Measurements from ENCODE around the gene PEAK1.

The PEAK1 gene

DNA sequence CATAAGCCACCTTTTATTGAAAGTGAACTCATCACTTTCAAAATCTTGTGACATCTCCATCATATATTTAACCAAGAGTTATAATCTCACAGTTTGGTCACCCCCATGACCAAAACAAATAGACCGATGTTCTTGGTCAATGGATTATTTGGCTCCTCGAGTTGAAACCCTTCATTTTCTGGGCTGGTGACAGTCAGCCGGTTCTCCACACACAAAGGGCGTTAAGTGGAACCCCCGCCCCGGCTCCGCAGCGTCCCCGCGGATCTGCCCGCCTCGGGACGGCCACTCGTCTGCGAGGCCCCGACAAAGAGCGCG, 349.8 kb downstream of the PEAK1 start:
- no peak for DNase-seq
- TF ChIP-seq GATA1 (IDR thresholded peaks at IDR 0.05; ENCODE audit: low read depth, low read length) (no peak), POLR2A (IDR thresholded peaks at IDR 0.05; ENCODE audit: low read length) (no peak)

DNA sequence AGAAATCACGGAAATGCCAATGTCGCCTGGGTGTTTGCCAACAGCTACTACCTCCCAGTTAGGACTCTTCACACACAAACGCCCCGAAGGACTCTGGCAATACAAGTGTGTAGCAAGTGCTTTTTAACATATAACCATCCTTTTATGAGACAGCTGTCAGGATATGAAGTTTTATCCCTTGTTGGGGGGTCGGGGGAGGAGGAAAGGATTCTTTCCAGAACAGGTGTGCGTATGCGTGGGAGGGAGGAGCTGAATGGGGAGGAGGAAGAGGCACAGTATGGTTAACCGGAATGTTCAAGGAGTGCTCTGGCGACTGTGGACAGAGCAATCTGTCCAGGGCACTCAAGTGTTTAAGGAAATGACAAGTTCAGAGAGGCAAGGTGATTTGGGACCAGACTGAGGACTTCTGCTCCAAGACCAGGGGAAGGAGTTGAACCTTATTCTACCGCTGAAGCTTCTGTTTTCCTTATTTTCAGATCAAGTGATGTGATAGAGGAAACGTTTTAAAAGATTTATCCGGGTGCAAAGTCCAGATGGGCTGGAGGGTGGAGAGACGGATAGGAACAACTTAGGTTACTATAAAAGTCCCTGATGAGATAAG, 350.3 kb downstream of the PEAK1 start:
- TF ChIP-seq POLR2A (IDR thresholded peaks at IDR 0.05; ENCODE audit: low read length) = no peak
- no peak for TF ChIP-seq GATA1 (IDR thresholded peaks at IDR 0.05; ENCODE audit: low read depth, low read length)
- DNase-seq = peak; percentile 49 to 64

DNA sequence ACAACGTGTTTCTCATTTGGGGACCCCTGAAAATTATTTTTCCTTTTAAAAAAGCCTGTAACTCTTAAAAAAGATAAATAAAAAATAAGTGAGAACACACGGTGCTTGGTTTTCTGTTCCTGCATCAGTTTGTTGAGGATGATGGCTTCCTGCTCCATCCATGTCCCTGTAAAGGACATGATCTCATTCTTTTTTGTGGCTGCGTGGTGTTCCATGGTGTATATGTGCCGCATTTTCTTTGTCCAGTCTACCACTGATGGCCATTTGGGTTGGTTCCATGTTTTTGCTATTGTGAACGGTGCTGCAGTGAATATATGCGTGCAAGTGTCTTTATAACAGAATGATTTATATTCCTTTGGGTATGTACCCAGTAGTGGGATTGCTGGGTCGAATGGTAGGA, 351.3 kb downstream of the PEAK1 start:
- no peak for TF ChIP-seq POLR2A (IDR thresholded peaks at IDR 0.05; ENCODE audit: low read length)
- TF ChIP-seq GATA1 (IDR thresholded peaks at IDR 0.05; ENCODE audit: low read depth, low read length) = no peak

DNA sequence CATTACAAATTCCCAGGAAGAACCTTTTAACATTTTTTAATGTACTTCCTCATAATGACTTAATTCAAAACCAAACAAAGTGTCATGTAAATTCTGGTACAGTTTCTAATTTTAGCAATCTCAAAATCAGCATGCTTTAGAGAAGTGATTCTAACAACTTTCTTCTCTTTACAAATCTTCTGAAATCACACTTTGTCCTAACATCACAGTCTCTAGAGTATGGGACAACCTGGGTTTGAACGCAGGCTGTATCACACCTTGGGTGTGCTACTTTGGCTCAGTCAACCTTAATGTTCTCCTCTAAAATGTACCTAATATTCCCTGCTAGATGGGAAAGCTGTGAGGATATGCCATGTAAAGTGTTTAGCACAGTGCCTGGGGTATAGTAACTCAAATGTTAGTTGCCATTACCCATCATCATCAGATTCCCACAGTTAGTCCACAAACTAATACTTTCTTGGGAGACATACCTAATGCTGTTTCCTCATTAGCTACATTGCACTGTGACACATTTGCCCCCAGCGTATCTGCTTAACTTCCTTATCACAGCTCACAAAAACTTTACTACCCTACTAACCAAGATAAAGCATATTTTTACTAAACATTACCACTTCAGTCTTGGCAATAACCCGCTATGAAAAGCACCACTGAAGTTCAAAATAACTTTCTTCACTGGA, 352.1 kb downstream of the PEAK1 start:
- TF ChIP-seq GATA1 (IDR thresholded peaks at IDR 0.05; ENCODE audit: low read depth, low read length) = no peak
- TF ChIP-seq POLR2A (IDR thresholded peaks at IDR 0.05; ENCODE audit: low read length) = no peak
- peak; percentile 27 to 29 for DNase-seq

More for the DNA sequence above, 351.3 kb downstream of the PEAK1 start:
- no peak for DNase-seq

DNA sequence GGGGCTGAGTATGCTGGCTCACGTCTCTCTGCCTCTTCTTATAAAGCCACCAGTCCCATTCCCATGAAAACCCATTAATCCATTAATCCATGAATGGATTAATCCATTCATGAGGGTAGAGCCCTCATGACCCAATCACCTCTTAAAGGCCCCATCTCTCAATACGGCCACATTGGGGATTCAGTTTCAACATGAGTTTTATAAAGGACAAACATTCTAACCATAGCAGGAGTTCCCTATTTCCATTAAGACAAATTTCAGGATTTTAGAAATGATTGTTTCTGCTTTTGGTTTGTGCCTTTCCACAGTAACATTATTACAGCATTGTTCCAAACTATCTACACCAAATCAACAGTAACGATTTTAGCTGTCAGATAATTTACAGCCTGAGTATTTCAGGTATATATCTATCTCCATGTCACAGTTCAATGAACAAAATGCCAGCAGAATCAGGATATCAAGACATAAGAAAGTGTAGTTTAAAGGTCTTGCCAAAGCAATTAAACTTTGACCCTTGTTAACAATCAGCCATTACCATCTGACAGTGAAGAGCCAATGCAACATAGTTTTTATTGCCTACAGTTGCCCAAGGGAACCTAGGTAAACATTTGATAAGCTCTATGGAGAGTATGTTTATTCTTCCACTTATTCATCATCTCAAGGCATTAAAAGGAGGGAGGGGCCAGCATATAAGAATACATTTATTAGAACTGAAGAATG, 352.8 kb downstream of the PEAK1 start:
- TF ChIP-seq POLR2A (IDR thresholded peaks at IDR 0.05; ENCODE audit: low read length) (no peak), GATA1 (IDR thresholded peaks at IDR 0.05; ENCODE audit: low read depth, low read length) (no peak)
- peak; percentile 24 to 48 for DNase-seq

DNA sequence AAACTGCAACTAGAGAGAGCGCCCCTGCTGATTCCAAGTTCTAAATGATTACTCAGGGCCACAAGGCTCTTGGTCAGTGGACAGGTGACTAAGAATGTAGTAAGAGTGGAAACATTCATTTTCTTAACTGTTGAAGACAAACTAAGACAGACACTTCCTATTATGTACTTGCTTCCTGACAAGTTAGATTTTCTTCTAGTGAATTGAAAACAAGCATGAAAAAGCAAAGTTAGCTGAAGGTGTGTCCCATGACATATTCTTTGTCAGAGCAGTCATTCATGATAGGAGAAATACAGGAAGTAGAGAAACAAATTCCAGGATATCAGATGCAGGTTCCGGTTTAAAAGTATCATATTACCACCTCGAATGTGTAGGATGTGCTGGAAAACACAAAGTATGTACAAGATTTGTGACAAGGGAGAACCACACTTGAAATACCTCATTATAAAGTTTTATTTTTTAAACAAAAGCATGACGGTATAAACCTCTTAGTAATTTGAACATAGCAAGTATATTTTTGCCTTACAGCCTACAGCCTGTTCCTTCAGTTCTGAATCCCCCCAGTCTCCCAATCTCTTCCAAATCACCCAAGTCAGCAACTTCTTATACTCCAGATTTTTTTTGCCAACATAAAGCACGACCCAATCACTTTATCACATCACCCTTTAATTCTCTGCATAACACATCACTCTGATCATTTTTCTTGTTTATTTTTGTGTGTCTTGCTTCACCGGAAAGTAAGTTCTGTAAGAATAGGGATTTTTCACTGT, 355.2 kb downstream of the PEAK1 start:
- DNase-seq = peak in 1 of 2 experiments; percentile 32
- TF ChIP-seq GATA1 (IDR thresholded peaks at IDR 0.05; ENCODE audit: low read depth, low read length) = no peak
- no peak for TF ChIP-seq POLR2A (IDR thresholded peaks at IDR 0.05; ENCODE audit: low read length)

DNA sequence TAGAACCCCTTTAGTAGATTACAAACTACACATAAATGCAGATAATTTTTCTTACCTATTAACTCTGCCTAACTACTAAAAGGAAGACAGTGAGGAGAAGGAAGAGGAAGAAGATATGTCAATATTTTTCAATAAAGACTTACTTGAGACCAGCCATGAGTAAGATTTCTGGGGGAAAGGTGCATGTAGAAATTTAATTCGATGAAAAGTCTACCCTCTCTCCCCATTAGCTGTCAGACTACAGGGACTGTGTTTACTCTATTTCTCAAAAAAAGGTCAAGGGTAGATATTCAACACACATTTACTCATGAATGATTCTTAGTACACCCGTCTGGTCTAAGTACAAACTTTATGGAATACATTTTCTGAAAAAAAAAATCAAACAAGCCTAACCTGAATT, 355.8 kb downstream of the PEAK1 start:
- no peak for DNase-seq
- TF ChIP-seq GATA1 (IDR thresholded peaks at IDR 0.05; ENCODE audit: low read depth, low read length) (no peak), POLR2A (IDR thresholded peaks at IDR 0.05; ENCODE audit: low read length) (no peak)

DNA sequence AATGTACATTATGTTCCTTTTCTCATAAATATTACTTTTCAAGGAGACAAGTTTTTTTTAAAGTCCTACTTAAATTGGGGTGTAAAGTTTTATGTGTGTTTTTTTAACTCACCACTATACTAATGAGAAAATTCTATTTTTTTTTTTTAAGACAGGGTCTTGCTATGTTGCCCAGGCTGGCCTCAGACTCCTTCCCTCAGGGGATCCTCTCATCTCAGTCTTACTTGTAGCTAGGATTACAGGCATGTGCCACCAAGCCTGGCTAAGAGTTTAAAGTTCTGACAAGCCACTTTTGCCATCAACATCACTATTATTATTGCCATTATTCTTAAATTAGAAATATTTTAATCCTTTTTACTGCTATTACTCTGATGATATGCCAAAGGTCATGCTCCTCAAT, 356.7 kb downstream of the PEAK1 start:
- no peak for TF ChIP-seq POLR2A (IDR thresholded peaks at IDR 0.05; ENCODE audit: low read length)
- TF ChIP-seq GATA1 (IDR thresholded peaks at IDR 0.05; ENCODE audit: low read depth, low read length) = no peak

DNA sequence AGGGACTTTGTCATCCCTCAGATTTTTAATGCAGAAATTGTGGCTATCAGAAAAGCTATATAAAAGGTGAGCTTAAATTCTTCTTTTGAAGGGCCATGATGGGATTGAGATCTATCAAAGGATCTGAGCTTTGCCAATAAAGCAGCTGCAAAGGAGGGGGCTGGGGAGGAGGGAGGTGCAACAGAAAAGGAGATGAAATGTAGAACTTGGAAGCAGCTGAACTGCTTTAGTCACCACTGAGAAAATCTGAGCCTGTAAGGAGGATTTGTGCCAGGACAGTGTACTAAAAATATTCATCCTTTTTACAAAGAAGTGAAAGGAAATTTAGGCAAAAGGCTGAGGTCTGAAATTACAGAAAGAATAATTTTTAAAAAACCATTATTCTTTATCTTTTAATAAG, 359.4 kb downstream of the PEAK1 start:
- TF ChIP-seq POLR2A (IDR thresholded peaks at IDR 0.05; ENCODE audit: low read length) = no peak
- no peak for TF ChIP-seq GATA1 (IDR thresholded peaks at IDR 0.05; ENCODE audit: low read depth, low read length)
- no peak for DNase-seq

More for the DNA sequence above, 356.7 kb downstream of the PEAK1 start:
- DNase-seq = no peak

DNA sequence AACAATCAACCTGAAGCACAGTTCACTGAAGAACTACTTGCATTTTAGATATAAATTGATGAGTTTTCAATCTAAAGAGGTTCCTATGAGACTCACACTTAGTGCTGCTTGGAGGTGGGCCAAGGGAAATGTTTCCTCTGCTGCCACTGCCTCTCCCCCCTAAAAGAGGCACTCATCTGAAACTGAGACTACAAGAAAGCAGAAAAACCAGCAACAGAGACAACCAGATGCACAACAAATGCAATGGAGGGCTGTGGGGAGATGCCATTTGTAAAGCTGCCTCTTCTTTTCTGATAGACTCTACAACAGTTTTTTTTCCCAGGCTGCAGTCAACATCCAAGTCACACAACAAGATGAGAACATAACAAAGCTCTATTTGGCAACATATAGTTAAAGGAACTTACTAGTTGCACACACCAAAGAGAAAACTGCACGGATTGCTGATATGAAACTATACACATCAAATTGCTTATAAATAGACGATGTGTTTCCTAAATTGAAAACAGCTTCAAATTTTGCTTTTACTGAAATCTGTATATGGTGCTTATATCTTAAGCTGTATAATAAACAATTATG, 360.0 kb downstream of the PEAK1 start:
- no peak for TF ChIP-seq GATA1 (IDR thresholded peaks at IDR 0.05; ENCODE audit: low read depth, low read length)
- TF ChIP-seq POLR2A (IDR thresholded peaks at IDR 0.05; ENCODE audit: low read length) = no peak
- DNase-seq = no peak

DNA sequence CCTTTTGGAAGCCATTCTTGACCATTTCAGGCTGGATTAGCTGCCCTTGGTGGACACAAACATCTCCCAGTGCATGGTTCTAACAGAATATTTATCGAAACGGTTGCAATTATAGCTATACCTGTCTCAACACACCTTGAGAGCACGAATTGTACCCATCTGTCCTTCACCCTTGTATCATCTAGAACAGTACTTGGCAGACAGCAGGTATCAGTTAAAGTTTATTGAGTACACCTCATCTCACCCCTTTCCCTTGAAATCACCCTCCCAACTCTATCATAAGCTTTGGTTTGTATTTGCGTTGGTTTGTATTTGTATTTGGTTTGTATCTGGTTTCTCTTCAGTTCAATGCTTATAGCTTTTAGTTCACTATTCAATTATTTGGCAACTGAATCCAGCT, 361.4 kb downstream of the PEAK1 start:
- no peak for TF ChIP-seq POLR2A (IDR thresholded peaks at IDR 0.05; ENCODE audit: low read length)
- TF ChIP-seq GATA1 (IDR thresholded peaks at IDR 0.05; ENCODE audit: low read depth, low read length) = no peak
- DNase-seq = no peak

DNA sequence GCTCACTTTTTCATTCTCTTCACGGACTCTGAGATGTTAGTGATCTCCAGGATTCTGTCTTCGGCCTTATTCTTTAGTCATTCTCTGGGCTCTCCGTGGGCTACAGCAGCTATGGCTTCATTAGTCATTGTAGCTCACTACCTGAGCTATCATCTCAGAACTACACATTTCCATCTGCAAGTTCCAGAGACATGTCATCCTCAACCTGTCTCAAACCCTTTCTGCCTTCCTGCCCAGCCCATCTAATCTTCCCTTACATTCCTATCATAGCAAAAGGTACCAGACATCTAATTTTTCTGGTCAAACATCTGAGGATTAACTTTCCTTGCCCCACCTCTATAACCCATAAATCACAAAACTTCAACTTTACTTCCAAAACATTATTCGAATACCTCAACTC, 362.2 kb downstream of the PEAK1 start:
- DNase-seq = no peak
- TF ChIP-seq POLR2A (IDR thresholded peaks at IDR 0.05; ENCODE audit: low read length) (no peak), GATA1 (IDR thresholded peaks at IDR 0.05; ENCODE audit: low read depth, low read length) (no peak)

DNA sequence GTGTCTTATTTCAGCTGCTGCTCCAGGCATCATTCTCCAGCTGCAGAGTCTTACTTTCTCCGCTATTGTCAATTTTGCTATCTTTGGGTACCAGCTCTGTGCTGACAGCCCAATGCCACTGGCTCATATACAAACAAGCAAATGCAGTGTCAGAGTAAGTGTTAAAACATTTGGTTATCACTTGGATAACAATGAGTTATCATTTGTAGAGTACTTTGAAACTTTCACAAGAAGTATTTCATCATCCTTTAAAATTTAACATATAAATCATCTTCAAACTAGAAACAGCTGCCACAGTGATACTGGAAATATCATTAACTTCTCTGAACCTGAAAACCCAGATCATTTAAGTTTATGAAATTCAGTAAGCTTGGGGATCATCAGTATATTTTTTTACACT, 362.8 kb downstream of the PEAK1 start:
- DNase-seq = no peak
- no peak for TF ChIP-seq POLR2A (IDR thresholded peaks at IDR 0.05; ENCODE audit: low read length)
- TF ChIP-seq GATA1 (IDR thresholded peaks at IDR 0.05; ENCODE audit: low read depth, low read length) = no peak

DNA sequence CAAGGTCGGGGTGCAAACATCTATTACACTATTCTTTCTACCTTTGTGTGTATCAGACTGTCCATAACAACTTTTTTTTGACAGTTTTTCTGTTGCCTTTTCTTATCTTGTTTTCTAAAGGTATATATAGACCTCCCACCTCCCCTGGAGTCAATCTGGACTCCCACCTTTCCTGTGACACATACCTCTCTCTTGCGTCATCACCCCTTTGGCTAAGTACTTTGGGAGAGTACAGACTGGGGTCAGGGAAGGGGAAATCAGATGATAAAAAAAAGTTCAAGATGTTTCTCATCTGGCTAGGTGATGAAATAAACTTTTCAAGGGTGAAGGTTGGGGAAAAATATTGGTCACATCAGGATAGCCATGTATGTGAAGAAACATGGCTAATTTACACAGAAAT, 366.2 kb downstream of the PEAK1 start:
- TF ChIP-seq GATA1 (IDR thresholded peaks at IDR 0.05; ENCODE audit: low read depth, low read length) = no peak
- no peak for TF ChIP-seq POLR2A (IDR thresholded peaks at IDR 0.05; ENCODE audit: low read length)
- DNase-seq = no peak

Data from erythroblast (primary cell).